ENCODE results near the gene FRAS1. TPM values are rescaled to one million over a fixed set of nuclear protein-coding genes. Genes with fewer than 3 reads are reported as not detected.

FRAS1 gene
- total and polyA plus RNA-seq, 2 of the 8 experiments (the other 6 are each of a cell fraction or from before 2014, with no cell fraction given), result 38.5 to 109 TPM

GRCh38 chr4:78562687-78563086 is 505.6 kb downstream of the FRAS1 start:
- no peak overlapping the region for H2BK120ac ChIP-seq (replicated peaks; ENCODE audit: low read depth, low read length)
- ChIA-PET POLR2A (ENCODE audit: partially characterized antibody) (no interaction called here), CTCF (ENCODE audit: partially characterized antibody) (interaction anchor here (1.2 kb wide), 1 partner anchor 30 kb away, joined by 3 read pairs; no protein-coding TSS in a partner anchor)
- no peaks in the 10 kb centered on the region for H3K79me1 ChIP-seq (ENCODE audit: low read depth, low read length)
- no peak overlapping the region for H2AK5ac ChIP-seq (ENCODE audit: low read depth, low read length)
- no peak overlapping the region for H3K4me3 ChIP-seq (ENCODE audit: extremely low read depth in 1 of 4, insufficient read depth in 2 of 4, low read depth in 3 of 4, low read length in 4 of 4)
- DNase-seq (ENCODE audit: low read depth in 1 of 2, low spot score in 2 of 2), result no peak
- no peak overlapping the region for H3K23ac ChIP-seq (ENCODE audit: insufficient read length)
- no peak overlapping the region for H2BK12ac ChIP-seq (ENCODE audit: low read depth, low read length)
- no peak overlapping the region for H3K9ac ChIP-seq (replicated peaks in 1 of 4; ENCODE audit: extremely low read depth in 1 of 4, low read depth in 3 of 4, low read length in 3 of 4)
- H3K27me3 ChIP-seq (replicated peaks in 1 of 4; ENCODE audit: control insufficient read depth in 3 of 4, extremely low read depth in 1 of 4, insufficient read depth in 3 of 4, low read length in 3 of 4), result no peaks in the 10 kb centered on the region
- H4K5ac ChIP-seq (ENCODE audit: insufficient read length, low read depth, low read length), result no peak overlapping the region
- H3K27ac ChIP-seq (ENCODE audit: low read depth, low read length), result no peak overlapping the region
- H2BK5ac ChIP-seq (ENCODE audit: low read depth, low read length), result no peak overlapping the region
- H3K79me2 ChIP-seq (ENCODE audit: control insufficient read depth in 1 of 2, insufficient read depth in 2 of 2, low read length in 2 of 2), result no peaks in the 10 kb centered on the region
- WGBS, 2 experiments (ENCODE audit: extremely low coverage in 1 of 2, insufficient coverage in 1 of 2, insufficient read length in 1 of 2, insufficient replicate concordance in 2 of 2, low coverage in 1 of 2, low lambda C conversion rate in 2 of 2, missing lambda C conversion rate in 1 of 2), result 84% methylated on average over 4 of the region's 4 CpGs; no CpG with 5 or more reads in 1 of the 2 experiments
- no peaks in the 10 kb centered on the region for H3K9me3 ChIP-seq (ENCODE audit: insufficient read depth in 2 of 2, low read depth in 1 of 2, low read length in 1 of 2)
- H3K18ac ChIP-seq (ENCODE audit: extremely low read depth, low read length), result no peak overlapping the region
- no peak overlapping the region for H3K56ac ChIP-seq (replicated peaks; ENCODE audit: insufficient read length, low read depth, low read length)
- H3K4me2 ChIP-seq (ENCODE audit: insufficient read depth in 1 of 2, low read depth in 2 of 2, low read length in 2 of 2), result no peak overlapping the region
- H4K91ac ChIP-seq (replicated peaks; ENCODE audit: insufficient read length, low read length), result no peak overlapping the region
- H4K20me1 ChIP-seq (replicated peaks in 1 of 2; ENCODE audit: control insufficient read depth in 1 of 2, insufficient read depth in 2 of 2, low read length in 2 of 2), result no peaks in the 10 kb centered on the region
- H2AFZ ChIP-seq (ENCODE audit: low read length), result no peak overlapping the region
- H3K4ac ChIP-seq (replicated peaks; ENCODE audit: insufficient read length, low read depth, low read length), result no peak overlapping the region
- no peak overlapping the region for H3K14ac ChIP-seq (ENCODE audit: insufficient read length)
- no peak overlapping the region for H2BK20ac ChIP-seq (ENCODE audit: low read length)
- peaks cover 4 to 15% (median 10%) of the 10 kb centered on the region in 4 experiments for H3K4me1 ChIP-seq (replicated peaks in 1 of 4; ENCODE audit: control insufficient read depth in 3 of 4, insufficient read depth in 4 of 4, low read length in 3 of 4)
- no peak overlapping the region for H4K8ac ChIP-seq (ENCODE audit: extremely low read depth, insufficient read depth, low read length)
- no peaks in the 10 kb centered on the region for H3K36me3 ChIP-seq (ENCODE audit: control insufficient read depth in 2 of 4, insufficient read depth in 4 of 4, low read length in 3 of 4)
- no peaks in the 10 kb centered on the region for H3K23me2 ChIP-seq (ENCODE audit: low read depth, low read length)
- no peak for FAIRE-seq
- H2BK15ac ChIP-seq (ENCODE audit: low read length), result no peak overlapping the region
- no peak for TF ChIP-seq CBX8 (IDR thresholded peaks at IDR 0.05; ENCODE audit: borderline replicate concordance, low read depth, low read length)
- no peak for TF ChIP-seq SIRT6 (IDR thresholded peaks at IDR 0.05; ENCODE audit: low read length)
- no peak for TF ChIP-seq E2F6 (IDR thresholded peaks at IDR 0.05)
- TF ChIP-seq ZNF274 (IDR thresholded peaks at IDR 0.05; ENCODE audit: borderline replicate concordance, extremely low read depth, low read length), result no peak
- no peak for TF ChIP-seq MAFK (IDR thresholded peaks at IDR 0.05; ENCODE audit: low read depth, low read length)
- TF ChIP-seq SP2 (IDR thresholded peaks at IDR 0.05; ENCODE audit: low read length), result no peak
- no peak for TF ChIP-seq POU5F1 (IDR thresholded peaks at IDR 0.05; ENCODE audit: low read depth, low read length)
- no peak for TF ChIP-seq RNF2 (IDR thresholded peaks at IDR 0.05; ENCODE audit: borderline replicate concordance, low read depth, low read length, missing control alignments, poor library complexity, severe bottlenecking)
- no peak for TF ChIP-seq CHD2 (IDR thresholded peaks at IDR 0.05; ENCODE audit: low read length)
- TF ChIP-seq FOSL1 (IDR thresholded peaks at IDR 0.05; ENCODE audit: insufficient read depth, low read depth, low read length), result no peak
- TF ChIP-seq ATF2 (IDR thresholded peaks at IDR 0.05; ENCODE audit: low read length), result no peak
- no peak for TF ChIP-seq TBP (IDR thresholded peaks at IDR 0.05; ENCODE audit: low read depth, low read length)
- TF ChIP-seq TCF12 (IDR thresholded peaks at IDR 0.05; ENCODE audit: low read depth, low read length), result no peak

Measured in H1 (cell line).